Breast epithelium (tissue), 3 donors: ENCODE results near the gene PLD6.

ENCODE experiments used
- CTCF ChIP-seq, 3 donors: fragments of 450-650 bp; IDR thresholded peaks; one replicate each; pipeline ENCODE4 v1.5.1; 2016 to 2017; ENCODE audit warnings: antibody characterized with exemption in 3 of 3, mild to moderate bottlenecking in 3 of 3, moderate library complexity in 3 of 3
- POLR2AphosphoS5 ChIP-seq, 3 donors: sonication (generic); formaldehyde crosslinking; IDR thresholded peaks; one replicate each; pipeline ENCODE4 v1.6.1; 2017; ENCODE audit warnings: antibody characterized with exemption in 3 of 3

- TF ChIP-seq CTCF (IDR thresholded peaks at IDR 0.05) (no peak), POLR2AphosphoS5 (IDR thresholded peaks at IDR 0.05) (no peak)
Measured at GRCh38 chr17:17164156-17164555, 42.0 kb downstream of the PLD6 start.
